ENCODE data around the gene GPR82.
"Not testable (repeated sequence)": the region's sequence is repeated elsewhere in the genome, so short reads cannot be mapped to it uniquely, and the experiment has no call there.

GPR82 gene

GRCh38 chrX:41719610-41720009, 4.4 kb upstream of the GPR82 start:
- DNase-seq, result not testable (repeated sequence)

- peak; percentile 38 for DNase-seq
These were observed 3.7 kb upstream of the GPR82 start for GRCh38 chrX:41720125-41720779.

- DNase-seq, result no peak
These were observed 2.4 kb upstream of the GPR82 start for GRCh38 chrX:41721590-41721989.

DNA sequence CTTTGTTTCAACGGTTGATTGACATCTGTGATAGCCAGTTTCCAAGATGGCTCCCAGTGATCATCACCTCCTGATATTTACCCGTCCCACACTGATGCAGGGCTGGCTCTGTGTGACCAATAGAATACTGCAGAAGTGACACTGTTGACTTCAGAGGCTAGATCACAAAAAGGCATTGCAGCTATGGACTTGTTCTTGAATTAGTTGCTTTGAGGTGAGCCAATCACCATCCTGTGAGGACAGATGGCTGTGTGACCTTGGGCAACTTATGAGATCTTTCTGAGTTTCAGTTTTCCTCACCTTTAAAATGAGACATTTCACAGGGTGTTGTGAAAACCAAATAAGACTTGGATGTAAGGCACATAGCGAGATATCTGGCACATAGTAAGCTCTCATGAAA, 1.8 kb upstream of the GPR82 start:
- DNase-seq, result no peak

GRCh38 chrX:41722816-41723618, 964 bp upstream of the GPR82 start:
- DNase-seq, result no peak

DNA sequence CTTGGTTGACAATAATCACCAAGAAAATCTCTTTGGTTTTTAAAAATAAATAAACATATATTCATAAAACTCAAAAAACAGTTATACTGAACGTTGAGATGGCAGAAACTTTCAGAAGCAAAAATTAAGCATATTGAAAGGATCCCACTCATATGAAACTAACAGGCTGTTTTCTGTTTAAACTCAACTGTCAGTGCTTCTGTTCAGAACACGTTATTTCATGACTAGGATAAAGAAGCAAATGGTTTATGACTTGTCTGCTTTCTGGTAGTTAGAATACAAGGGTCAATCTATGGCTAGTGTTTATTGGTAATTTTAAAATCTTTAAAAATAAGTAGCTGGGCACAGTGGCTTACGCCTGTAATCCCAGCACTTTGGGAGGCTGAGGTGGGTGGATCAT, 4.1 kb downstream of the GPR82 start:
- DNase-seq, result no peak

- no peak for DNase-seq
These were observed 6.1 kb downstream of the GPR82 start for GRCh38 chrX:41730081-41730480.

GRCh38 chrX:41732260-41732659, 8.3 kb downstream of the GPR82 start:
- no peak for DNase-seq

GRCh38 chrX:41733939-41734338, 10.0 kb downstream of the GPR82 start:
- no peak for DNase-seq

- no peak for DNase-seq
These were observed 10.5 kb downstream of the GPR82 start for GRCh38 chrX:41734530-41734929.

- peak; percentile 0 for DNase-seq
These were observed 13.1 kb downstream of the GPR82 start for GRCh38 chrX:41737065-41737464.

- no peak for DNase-seq
These were observed 15.9 kb downstream of the GPR82 start for GRCh38 chrX:41739871-41740270.

- DNase-seq, result no peak
These were observed 26.7 kb downstream of the GPR82 start for GRCh38 chrX:41750716-41751115.

- no peak for DNase-seq
These were observed 34.4 kb downstream of the GPR82 start for GRCh38 chrX:41758401-41758800.

GRCh38 chrX:41759817-41760216, 35.8 kb downstream of the GPR82 start:
- no peak for DNase-seq

DNA sequence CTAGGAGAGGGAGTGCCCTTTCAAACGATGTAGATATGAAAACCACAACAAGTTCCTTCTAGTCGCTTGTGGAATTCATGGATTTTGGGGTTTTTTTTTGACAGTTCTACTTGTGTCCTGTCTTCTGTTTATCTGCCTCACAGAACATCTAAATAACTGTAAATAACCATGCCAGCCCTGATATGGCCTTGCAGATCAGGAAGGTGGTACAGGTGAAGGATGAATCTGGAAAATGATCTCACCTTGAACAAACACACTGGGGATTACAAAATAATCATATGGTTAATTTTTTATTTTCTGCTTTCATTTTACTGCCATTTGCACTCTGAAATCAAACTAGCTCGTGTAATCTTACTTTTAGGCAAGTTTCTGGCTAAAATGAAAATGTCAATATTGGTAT, 37.2 kb downstream of the GPR82 start:
- DNase-seq, result no peak

DNA sequence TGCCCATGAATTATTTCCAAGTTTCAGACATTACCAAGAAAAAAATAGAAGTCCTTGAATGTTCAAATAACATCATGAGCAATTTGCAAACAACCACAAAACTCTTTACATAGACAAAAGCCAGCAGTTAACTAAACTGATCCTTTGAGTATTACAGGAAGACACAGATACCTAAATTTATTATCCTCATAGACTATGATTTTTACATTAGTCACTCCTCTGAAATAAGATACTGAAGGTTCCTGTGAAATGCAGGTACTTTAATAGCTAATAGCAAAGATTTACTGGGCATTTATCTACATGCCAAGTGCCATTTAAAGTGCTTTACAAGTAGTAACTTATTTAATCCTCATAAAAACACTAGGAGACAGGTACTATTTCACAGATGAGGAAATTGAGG, 37.7 kb downstream of the GPR82 start:
- no peak for DNase-seq

DNA sequence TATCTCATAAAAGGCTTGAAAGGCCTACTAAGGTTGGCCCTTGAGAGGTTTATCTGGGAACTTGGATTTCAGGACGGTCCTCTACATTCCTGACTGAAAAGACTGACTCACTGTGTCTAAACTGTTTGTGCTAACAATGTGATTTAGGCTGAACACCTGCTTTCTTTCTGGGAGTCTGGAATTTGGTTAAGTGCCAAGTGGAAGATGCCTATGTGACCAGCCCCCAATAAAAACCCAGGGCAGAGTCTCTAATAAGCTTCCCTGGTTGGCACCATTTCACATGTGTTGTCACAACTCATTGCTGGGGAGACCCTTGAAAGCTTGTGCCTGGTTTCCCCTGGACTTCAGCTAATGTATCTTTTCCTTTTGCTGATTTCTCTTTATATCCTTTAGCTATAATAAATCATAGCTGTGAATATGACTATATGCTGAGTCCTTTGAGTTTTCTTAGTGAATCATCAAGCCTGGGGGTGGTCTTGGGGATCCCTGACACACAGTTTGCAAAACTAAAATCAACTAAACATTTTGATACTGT, 55.1 kb downstream of the GPR82 start:
- DNase-seq, result no peak
